Measurements from ENCODE around the gene COLQ. TPM values are rescaled to one million over a fixed set of nuclear protein-coding genes. Genes with fewer than 3 reads are reported as not detected.

The COLQ gene
- total RNA-seq, 1 experiment from 2014 or later, result not detected

DNA sequence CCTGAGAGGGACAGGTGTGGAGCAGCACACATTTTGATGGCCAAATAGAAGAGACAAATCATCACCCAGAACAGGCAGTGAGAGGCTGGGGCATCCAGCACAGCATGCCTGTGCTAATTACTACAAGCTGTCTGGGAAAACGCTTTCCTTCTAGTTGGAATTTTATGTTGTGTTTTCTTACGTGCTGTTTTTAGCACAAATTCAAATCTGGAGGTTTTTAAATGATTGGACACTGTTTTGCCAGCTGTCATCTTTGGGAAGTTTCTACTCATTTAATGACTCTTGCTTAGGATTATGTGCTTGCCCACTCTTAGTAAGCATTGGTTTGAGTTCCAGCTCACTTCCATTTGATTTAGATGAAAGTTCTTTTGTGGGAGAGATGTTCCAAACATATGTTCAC, 50.7 kb downstream of the COLQ start:
- Histone ChIP-seq H3K4me3 (ENCODE audit: low read depth, low read length) (no peak overlapping the region), H3K36me3 (ENCODE audit: control insufficient read depth, insufficient read depth, low read length) (no peaks in the 10 kb centered on the region), H3K9me3 (no peaks in the 10 kb centered on the region), H3K27me3 (replicated peaks; ENCODE audit: control insufficient read depth, insufficient read depth, low read length) (no peaks in the 10 kb centered on the region), H3K4me1 (no peaks in the 10 kb centered on the region)
- Mint-ChIP-seq H3K4me1 (ENCODE audit: low read depth, unreplicated experiment) (no peaks in the 10 kb centered on the region), H3K9me3 (ENCODE audit: unreplicated experiment) (no peaks in the 10 kb centered on the region), H3K36me3 (ENCODE audit: insufficient read depth, unreplicated experiment) (no peaks in the 10 kb centered on the region), H3K27ac (ENCODE audit: unreplicated experiment) (no peak overlapping the region), H3K4me3 (ENCODE audit: unreplicated experiment) (no peak overlapping the region), H3K27me3 (ENCODE audit: insufficient read depth, unreplicated experiment) (peaks cover 9% of the 10 kb centered on the region)
- intact Hi-C loops (cut with micrococcal nuclease; ENCODE audit: unreplicated experiment), result no loop called here
- TF ChIP-seq, protein P1, sequence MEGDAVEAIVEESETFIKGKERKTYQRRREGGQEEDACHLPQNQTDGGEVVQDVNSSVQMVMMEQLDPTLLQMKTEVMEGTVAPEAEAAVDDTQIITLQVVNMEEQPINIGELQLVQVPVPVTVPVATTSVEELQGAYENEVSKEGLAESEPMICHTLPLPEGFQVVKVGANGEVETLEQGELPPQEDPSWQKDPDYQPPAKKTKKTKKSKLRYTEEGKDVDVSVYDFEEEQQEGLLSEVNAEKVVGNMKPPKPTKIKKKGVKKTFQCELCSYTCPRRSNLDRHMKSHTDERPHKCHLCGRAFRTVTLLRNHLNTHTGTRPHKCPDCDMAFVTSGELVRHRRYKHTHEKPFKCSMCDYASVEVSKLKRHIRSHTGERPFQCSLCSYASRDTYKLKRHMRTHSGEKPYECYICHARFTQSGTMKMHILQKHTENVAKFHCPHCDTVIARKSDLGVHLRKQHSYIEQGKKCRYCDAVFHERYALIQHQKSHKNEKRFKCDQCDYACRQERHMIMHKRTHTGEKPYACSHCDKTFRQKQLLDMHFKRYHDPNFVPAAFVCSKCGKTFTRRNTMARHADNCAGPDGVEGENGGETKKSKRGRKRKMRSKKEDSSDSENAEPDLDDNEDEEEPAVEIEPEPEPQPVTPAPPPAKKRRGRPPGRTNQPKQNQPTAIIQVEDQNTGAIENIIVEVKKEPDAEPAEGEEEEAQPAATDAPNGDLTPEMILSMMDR (IDR thresholded peaks at IDR 0.05; ENCODE audit: insufficient read depth in 1 of 2, low read depth in 1 of 2, low read length in 1 of 2, severe bottlenecking in 1 of 2, unreplicated experiment in 1 of 2), result no peak
- ChIA-PET POLR2A (no interaction called here), CTCF (no interaction called here)
- no peak for DNase-seq
- BruUV-seq (replicated peaks), result no TSS peak

DNA sequence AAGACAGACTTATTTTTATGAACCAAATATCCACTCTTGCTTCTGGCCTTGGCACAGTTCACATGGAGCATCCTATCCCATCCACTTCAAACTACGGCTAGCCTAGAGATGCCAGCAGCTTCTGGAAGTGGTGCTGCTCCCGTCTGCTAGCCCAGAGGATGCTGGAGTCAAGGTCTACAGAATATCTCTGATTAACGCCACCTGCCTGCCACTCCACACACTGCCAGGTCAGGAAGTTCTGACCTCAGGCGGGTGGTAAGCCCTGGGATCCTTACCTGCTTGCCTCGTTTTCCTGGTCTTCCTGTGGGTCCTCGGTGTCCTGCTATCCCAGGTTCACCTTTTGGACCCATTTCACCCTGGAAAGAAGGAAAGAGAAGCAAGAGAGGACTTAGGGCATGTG, 51.2 kb downstream of the COLQ start:
- Mint-ChIP-seq H3K4me3 (ENCODE audit: unreplicated experiment) (no peak overlapping the region), H3K9me3 (ENCODE audit: unreplicated experiment) (no peaks in the 10 kb centered on the region), H3K4me1 (ENCODE audit: low read depth, unreplicated experiment) (no peaks in the 10 kb centered on the region), H3K27me3 (ENCODE audit: insufficient read depth, unreplicated experiment) (peaks cover 9% of the 10 kb centered on the region), H3K27ac (ENCODE audit: unreplicated experiment) (no peak overlapping the region), H3K36me3 (ENCODE audit: insufficient read depth, unreplicated experiment) (no peaks in the 10 kb centered on the region)
- CTCF ChIA-PET, result no interaction called here
- Histone ChIP-seq H3K4me1 (no peaks in the 10 kb centered on the region), H3K36me3 (ENCODE audit: control insufficient read depth, insufficient read depth, low read length) (no peaks in the 10 kb centered on the region), H3K27me3 (replicated peaks; ENCODE audit: control insufficient read depth, insufficient read depth, low read length) (no peaks in the 10 kb centered on the region), H3K4me3 (ENCODE audit: low read depth, low read length) (no peak overlapping the region), H3K9me3 (no peaks in the 10 kb centered on the region)
- POLR2A ChIA-PET, result no interaction called here
- BruUV-seq (replicated peaks), result no TSS peak
- TF ChIP-seq, protein P1 (IDR thresholded peaks at IDR 0.05; ENCODE audit: insufficient read depth in 1 of 2, low read depth in 1 of 2, low read length in 1 of 2, severe bottlenecking in 1 of 2, unreplicated experiment in 1 of 2), result peak in 1 of 2 experiments; percentile 41
- intact Hi-C loops (cut with micrococcal nuclease; ENCODE audit: unreplicated experiment), result no loop called here
- DNase-seq, result peak in 1 of 2 experiments; percentile 39

DNA sequence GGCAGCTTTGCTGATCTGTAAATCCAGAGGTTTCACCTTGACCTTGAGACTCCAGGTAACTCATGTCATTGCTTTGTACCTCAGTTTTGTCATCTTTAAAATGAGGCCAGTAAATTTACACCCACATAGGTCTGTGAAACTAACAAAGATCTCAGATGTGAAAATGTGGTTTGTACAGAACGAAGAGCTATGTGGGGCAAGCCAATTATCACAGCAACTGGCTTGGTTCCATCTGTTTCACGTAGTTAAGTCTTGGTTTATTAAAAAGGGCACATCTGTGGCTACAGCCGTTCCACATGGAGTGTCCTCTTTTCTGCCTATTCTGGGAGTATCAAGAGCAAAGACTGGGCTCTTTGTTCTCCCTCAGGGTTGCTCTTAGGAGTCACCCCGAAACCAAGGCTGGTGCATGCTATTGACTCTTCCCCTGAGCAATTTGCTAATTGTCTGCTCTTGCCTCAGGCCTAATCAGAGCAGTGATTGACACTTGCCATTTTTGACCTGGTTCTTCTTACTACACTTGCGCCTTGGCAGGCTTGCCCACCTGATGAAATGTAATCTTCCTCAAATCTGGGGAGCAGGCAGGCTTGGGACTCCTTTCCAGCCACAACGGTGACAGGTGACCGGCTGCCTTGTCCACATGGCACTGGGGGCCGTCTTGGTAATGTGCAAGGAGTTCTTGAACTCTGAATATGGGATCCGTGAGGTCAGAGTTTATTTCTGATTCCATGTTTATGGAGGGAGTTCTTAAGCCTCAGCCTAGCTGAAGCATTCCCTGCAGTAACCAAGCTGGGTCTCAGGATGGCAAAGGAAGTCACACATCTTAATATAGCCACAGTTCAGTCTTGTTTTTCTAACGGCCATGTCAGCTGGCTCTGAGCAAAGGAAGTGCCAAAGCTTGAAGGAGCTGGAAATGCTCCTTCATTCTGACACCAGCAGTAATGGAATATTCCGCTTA, 54.0 kb downstream of the COLQ start:
- CTCF ChIA-PET, result no interaction called here
- no peaks in the 10 kb centered on the region for H3K9me3 ChIP-seq
- no peaks in the 10 kb centered on the region for H3K27me3 ChIP-seq (replicated peaks; ENCODE audit: control insufficient read depth, insufficient read depth, low read length)
- no peaks in the 10 kb centered on the region for H3K36me3 ChIP-seq (ENCODE audit: control insufficient read depth, insufficient read depth, low read length)
- Mint-ChIP-seq H3K4me3 (ENCODE audit: unreplicated experiment) (no peak overlapping the region), H3K9me3 (ENCODE audit: unreplicated experiment) (no peaks in the 10 kb centered on the region), H3K36me3 (ENCODE audit: insufficient read depth, unreplicated experiment) (no peaks in the 10 kb centered on the region), H3K27me3 (ENCODE audit: insufficient read depth, unreplicated experiment) (peaks cover 9% of the 10 kb centered on the region), H3K4me1 (ENCODE audit: low read depth, unreplicated experiment) (no peaks in the 10 kb centered on the region), H3K27ac (ENCODE audit: unreplicated experiment) (no peak overlapping the region)
- intact Hi-C loops (cut with micrococcal nuclease; ENCODE audit: unreplicated experiment), result no loop called here
- H3K4me1 ChIP-seq, result no peaks in the 10 kb centered on the region
- no TSS peak for BruUV-seq (replicated peaks)
- TF ChIP-seq, protein P1 (IDR thresholded peaks at IDR 0.05; ENCODE audit: insufficient read depth in 1 of 2, low read depth in 1 of 2, low read length in 1 of 2, severe bottlenecking in 1 of 2, unreplicated experiment in 1 of 2), result no peak
- POLR2A ChIA-PET, result no interaction called here
- no peak overlapping the region for H3K4me3 ChIP-seq (ENCODE audit: low read depth, low read length)
- DNase-seq, result no peak
